ENCODE data around the gene MAGOH.
"Not testable (repeated sequence)": the region's sequence is repeated elsewhere in the genome, so short reads cannot be mapped to it uniquely, and the experiment has no call there.

Gene MAGOH

DNA sequence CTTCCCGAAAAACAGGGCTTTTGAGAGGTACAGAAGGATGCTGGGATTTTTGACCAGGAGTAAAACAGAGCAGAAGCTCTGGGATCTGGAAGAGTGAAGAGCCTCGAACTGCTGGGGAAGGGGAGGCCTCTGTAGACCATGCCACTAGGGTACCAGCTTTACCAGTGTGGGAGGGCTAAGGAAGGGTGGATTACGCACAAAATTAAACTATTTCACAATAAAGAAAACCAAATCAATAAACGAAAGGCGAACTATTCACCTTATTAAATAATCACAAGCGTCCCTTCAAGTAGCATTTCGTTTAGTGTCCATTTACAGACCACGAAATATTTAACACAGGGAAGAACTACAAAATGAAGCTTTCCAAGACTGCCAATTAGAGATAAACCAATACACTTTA, 18.6 kb downstream of the MAGOH start:
- DNase-seq = no peak

- DNase-seq = no peak
These were observed 20.1 kb downstream of the MAGOH start for GRCh38 chr1:53218201-53218600.

DNA sequence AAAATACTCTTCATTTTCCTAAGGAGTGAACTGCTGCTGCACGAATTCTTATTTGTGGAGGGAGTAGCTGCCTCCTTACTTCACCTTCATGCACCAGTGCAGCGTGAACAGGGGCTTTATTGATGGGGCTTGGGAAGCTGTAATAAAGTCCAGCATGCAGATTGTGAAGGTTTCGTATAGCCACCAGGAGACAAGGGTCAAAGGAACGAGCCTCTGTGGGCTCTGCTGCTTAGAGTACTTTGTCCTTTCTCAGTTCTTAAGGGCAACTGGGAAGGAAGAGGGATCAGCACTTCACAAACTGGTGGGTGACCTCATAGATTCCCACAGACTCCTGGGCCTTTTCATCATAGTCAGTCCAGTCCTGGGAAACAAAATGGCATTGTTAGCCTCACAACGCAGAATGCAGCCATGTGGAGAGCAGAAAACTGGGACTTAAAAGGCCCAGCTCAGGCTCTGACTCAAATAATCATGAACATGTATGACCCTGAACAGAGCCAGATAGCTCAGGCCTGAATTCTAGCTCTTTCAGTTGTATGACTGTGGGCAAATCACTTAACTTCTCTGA, 23.9 kb downstream of the MAGOH start:
- DNase-seq = no peak

DNA sequence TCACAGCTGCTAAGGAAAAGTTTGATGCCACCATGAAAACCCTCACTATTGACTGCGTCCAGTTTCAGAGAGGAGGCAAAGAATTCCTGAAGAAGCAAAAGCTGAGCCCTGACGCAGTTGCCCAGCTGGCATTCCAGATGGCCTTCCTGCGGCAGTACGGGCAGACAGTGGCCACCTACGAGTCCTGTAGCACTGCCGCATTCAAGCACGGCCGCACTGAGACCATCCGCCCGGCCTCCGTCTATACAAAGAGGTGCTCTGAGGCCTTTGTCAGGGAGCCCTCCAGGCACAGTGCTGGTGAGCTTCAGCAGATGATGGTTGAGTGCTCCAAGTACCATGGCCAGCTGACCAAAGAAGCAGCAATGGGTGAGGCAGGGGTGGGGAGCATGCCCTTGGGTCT, 27.4 kb downstream of the MAGOH start:
- no peak for DNase-seq

- no peak for DNase-seq
These were observed 28.0 kb downstream of the MAGOH start for GRCh38 chr1:53210352-53210751.

- DNase-seq = no peak
These were observed 30.6 kb downstream of the MAGOH start for GRCh38 chr1:53207726-53208125.

- no peak for DNase-seq
These were observed 31.5 kb downstream of the MAGOH start for GRCh38 chr1:53206735-53207379.

DNA sequence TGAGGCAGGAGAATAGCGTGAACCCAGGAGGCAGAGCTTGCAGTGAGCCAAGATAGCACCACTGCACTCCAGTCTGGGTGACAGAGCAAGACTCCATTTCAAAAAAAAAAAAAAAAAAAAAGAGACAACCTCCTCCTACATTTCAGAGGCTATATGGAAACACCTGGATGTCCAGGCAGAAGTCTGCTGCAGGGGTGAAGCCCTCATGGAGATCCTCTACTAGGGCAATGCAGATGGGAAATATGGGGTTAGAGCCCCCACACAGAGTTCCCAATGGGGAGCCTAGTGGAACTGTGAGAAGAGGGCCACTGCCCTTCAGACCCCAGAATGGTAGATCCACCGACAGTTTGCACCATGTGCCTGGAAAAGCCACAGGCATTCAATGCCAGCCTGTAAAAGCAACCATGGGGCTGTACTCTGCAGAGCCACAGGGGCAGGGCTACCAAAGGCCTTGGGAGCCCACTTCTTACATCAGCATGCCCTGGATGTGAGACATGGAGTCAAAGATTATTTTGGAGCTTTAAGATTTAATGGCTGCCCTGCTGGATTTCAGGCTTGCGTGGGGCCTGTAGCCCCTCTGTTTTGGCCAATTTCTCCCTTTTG, 32.1 kb downstream of the MAGOH start:
- not testable (repeated sequence) for DNase-seq

DNA sequence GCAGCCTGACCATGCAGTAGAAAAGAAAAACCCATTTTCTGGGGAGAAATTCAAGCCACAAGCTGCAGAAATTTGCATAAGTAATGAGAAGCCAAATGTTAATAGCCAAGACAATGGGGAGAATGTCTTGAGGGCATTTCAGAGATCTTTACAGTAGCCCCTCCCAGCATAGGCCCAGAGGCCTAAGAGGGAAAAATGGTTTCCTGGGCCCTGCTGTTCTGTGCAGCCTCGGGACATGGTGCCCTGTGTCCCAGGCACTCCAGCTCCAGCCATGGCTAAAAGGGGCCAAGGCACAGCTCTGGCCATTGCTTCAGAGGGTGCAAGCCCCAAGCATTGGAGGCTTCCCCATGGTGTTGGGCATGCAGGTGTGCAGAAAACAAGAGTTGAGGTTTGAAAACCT, 32.8 kb downstream of the MAGOH start:
- not testable (repeated sequence) for DNase-seq

GRCh38 chr1:53203466-53203865, 34.9 kb downstream of the MAGOH start:
- no peak for DNase-seq

DNA sequence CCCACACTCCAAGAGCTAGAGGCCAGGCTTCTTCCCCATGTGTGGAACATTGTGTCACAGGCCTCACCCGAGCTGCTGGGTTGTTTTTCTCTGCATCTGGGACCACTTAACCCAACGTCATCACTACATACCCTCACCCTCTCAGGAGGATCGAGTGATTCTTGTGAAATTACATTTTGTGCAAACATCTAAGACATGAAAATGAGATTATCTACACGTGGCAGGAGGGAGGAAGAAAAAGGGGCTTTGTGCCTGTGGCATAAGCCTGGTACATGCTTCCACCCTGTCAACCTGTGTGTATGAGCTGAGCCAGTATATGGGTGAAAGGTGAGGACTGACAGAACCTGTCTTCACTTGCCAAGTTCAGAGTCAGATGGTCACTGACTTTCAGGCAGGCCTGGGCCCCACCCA, 40.1 kb downstream of the MAGOH start:
- DNase-seq = no peak

GRCh38 chr1:53197291-53198200, 40.8 kb downstream of the MAGOH start:
- DNase-seq = no peak

DNA sequence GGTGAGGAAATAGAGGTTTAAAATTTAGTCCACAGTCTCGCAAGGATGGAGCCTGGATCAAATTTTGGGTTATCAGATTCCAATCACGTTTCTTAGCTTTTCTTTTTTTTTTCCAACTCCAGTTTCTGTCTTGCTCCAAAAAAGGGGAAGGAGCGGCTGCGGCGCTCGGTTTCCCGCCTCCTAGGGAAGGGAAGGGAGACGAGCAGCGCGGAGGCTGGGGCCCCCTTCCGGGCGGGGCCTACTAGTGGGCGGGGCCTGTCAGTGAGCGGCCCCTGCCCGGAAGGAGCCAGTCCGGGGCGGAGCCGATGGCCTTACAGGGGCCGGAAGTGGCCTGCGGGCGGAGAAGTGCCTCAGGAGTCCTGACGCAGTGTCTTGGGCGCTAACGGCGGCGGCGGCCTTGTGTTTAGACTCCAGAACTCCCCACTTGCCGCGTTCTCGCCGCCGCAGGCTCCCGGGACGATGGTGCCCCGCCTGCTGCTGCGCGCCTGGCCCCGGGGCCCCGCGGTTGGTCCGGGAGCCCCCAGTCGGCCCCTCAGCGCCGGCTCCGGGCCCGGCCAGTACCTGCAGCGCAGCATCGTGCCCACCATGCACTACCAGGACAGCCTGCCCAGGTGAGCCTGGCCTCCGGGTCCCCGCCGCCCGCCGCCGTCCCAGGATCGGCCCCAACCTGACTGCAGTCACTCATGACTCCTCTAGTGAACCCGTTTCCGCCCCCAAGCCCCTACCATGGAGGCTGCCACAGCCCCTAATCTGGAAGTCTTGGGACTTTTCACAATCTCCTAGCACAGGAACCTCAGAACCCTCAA, 41.6 kb downstream of the MAGOH start, which contains the start of gene CPT2:
TSS of gene CPT2 (plus strand) at position 340 of the 806 bp plus-strand sequence. CDS start at position 460, 120 bp downstream.
- peak; percentile 60 to 85 for DNase-seq

- DNase-seq = peak in 1 of 2 donors; percentile 48
These were observed 42.3 kb downstream of the MAGOH start for GRCh38 chr1:53196017-53196484.

GRCh38 chr1:53195246-53196016, 42.9 kb downstream of the MAGOH start:
- DNase-seq = no peak

- DNase-seq = no peak
These were observed 48.1 kb downstream of the MAGOH start for GRCh38 chr1:53190210-53190611.

DNA sequence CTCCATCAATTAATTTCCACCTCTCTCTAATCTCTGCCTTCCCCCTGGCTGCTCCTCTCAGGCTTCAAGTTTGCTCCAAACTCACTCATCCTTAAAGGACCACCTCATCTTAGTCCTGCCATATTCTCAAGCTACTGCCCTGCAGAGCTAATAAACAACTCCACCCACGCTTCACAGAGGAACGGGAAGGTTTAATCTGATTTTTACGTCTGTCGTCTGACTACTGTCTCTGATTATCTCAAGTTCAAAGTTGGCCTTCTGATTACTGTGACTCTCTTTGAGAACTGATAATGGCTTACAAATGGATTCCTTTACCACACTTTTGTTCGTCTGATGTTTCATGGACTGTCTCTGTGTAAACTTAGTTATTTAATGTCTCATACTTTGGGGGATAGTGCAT, 49.3 kb downstream of the MAGOH start:
- no peak for DNase-seq

- DNase-seq = no peak
These were observed 50.2 kb downstream of the MAGOH start for GRCh38 chr1:53188099-53188498.

DNA sequence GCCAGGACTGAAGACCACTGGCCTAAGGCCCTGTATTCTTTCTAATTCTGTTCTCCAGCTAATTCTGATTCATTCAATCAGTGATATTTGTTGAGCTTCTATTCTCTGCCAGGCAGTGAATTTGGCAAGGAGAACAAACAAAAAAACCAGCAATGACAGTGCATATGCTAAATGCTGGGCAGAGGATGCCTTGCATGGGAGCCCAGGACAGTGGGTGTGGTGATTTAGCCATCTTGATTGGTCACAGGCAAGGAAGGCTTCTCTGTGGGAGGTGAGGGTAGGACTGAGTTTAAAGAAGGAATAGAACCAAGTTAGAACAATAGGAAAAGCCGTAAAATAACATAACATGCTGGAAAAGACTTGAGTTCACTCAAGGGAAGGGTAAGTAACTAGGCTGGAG, 50.9 kb downstream of the MAGOH start:
- DNase-seq = no peak

- no peak for DNase-seq
These were observed 51.8 kb downstream of the MAGOH start for GRCh38 chr1:53186533-53186932.

- not testable (repeated sequence) for DNase-seq
These were observed 52.4 kb downstream of the MAGOH start for GRCh38 chr1:53185955-53186297.
